Posterior vena cava (tissue), 2 donors: Measurements from ENCODE around the gene GUCY1A2. TPM values are rescaled to one million over a fixed set of nuclear protein-coding genes. Genes with fewer than 3 reads are reported as not detected.

Source experiments
- DNase-seq: peaks from one replicate; pipeline ENCODE4 v3.0.0-alpha.2; 2020; ENCODE audit warnings: low spot score
- intact Hi-C, 2 donors: fragments of 100-400 bp; cut with DNase I; formaldehyde crosslinking; loops; one replicate each; pipeline versions ENCODE4 v1.14.1 to v1.14.2; 2022 to 2023
- total RNA-seq, 2 donors: library from RNA; stranded (reverse); fragmentation: NEBNext Ultra II Directional; extraction: Animal tissue kit (Norgen Biotek cat#: 25700); gene quantifications; one replicate each; pipeline ENCODE4 v1.2.1, GENCODE V29; 2021
- donor health status: DM: yes; HTN: yes; CAD: no.
- donor health status: DM: yes; HTN: yes; CAD: no.

The GUCY1A2 gene
- total RNA-seq, 2 donors from 2014 or later: 34.1 to 63.8 TPM

DNA sequence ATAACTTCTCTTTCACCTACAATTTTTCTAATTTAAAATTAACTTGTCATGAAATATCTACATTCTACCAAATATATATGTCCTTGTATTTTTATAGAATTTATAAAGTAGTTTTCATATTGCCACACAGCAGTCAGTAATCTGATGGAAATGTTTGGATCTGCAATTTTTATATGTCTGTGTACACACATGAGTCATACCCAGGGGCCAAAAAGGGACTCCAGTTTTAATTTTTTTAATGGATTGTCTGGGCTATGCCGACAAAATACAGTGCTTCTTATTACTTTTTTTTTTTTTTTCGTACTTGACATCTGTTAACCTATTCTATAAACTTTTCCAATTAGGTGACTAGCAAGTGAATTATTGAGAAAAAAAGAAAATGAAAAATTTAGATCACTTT, 6.3 kb downstream of the GUCY1A2 start:
- DNase-seq: no peak
- intact Hi-C loops: loop anchor here (10.0 kb wide), 1 partner anchor 287 kb away; no protein-coding TSS in a partner anchor

DNA sequence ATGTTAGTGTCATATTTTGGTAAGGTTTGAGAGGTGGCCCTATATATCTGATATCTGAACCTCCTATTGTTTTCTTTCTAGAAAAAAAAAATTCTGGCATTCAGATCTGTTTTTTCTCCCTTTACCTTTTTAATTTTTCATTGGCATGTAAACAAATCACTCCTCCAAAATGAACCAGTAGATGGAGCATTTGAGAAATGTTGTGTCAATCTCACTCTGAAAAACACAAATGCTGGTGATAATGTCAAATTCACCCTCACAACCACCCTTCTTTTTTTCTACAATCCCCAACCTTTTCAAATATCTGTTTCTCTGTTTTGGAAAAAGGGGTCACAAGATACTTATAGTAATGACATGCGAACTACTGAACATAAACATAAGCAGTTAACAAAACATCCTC, 9.1 kb downstream of the GUCY1A2 start:
- intact Hi-C loops: no loop called here
- DNase-seq: no peak

DNA sequence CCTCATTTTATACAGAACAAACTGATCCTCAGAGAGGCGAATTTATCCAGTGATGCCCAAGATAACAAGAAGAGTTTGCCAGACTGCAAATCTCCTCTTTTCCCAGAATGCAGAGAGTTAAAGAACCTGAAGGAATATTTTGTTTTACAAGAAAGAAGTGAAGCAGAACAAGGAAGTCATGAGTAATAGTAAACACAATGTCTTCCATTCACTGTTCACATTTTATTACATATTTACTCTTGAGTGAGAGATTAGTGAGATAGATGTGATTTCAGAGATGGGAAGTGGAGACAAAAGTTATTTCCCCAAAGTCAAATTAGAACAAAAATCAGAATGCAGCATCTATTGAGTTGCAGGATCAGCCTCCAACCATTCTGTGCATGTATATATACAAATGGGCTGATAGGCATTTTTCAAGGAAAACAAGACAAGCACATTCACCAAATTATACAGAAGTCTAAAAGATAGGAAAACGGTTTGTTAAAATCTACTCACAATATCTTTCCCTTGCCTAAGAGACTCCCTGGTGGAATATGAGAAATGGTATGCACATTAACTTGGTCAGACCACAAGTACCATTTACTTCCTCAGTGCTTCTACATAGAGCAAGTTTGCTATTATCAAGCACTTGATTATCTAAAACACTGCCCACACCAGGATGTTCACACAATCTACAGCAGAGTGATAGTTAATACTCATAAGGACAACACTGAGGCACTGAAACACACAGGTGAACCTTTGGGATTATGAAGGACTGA, 12.0 kb downstream of the GUCY1A2 start:
- intact Hi-C loops: no loop called here
- DNase-seq: no peak

DNA sequence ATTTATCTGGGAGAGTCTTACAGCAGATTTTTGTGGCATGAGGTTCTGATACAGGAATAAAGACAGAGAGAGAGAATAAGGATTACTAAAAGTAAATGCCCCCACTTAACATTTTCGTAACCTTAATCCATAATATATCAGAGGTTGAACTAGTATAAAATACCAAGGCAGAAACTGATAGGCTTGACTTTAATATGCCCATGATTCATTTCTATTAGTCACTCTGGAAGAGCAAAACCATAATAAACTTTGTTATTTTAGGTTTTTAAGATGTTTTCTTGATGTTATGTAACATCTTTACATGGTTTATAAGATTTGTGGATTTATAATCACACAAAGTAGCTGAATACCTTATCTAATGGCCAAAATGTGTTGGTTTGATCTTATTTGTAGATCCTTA, 19.1 kb downstream of the GUCY1A2 start:
- intact Hi-C loops: no loop called here
- DNase-seq: no peak

DNA sequence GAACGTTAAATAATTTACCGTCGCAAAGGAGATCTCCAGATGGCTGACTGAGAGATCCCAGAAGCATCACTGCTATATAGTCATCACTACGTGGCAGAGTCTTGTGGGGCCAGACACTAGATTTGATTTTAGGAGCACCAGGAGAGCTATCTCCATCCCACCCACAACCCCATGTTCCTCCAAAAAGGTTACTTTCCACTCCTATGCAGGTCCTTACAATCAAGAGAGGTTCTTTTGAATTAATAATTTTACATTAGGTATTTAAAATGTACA, 19.4 kb downstream of the GUCY1A2 start:
- intact Hi-C loops: no loop called here
- DNase-seq: no peak

DNA sequence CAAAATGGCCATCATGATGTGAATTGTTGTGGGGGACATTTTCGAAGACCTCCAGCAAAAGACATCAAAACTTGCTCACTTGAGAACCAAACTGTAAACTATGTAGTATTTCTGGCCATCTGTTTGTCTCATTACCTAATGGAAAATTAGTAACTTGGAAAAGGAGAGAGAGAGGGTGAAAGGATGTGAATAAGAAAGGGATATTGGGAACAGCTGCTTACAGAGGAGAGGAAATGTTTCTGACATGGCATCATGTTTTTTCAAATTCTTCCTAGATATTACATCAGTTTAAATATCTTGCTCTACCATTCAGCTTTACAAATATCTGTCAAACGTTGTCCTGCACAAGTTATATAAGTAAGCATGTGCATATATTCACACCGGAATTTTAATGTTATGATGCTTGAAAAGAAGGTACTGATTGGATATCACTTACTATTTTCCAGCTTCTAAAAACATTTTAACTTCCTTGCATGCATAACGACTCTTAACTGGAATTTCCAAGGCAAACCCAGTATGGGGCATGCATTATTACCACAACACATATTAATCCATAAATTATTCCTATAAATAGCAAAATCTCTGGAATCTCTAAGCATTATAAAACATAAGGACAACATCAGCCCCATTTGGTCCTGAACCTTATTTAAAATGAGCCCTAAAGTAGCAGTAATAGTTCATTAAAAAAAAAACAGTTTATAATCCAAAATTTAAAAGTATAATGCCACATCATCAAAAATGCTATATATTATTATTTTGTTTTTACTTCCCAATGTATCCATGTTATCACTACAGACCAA, 20.0 kb downstream of the GUCY1A2 start:
- intact Hi-C loops: no loop called here
- DNase-seq: no peak

DNA sequence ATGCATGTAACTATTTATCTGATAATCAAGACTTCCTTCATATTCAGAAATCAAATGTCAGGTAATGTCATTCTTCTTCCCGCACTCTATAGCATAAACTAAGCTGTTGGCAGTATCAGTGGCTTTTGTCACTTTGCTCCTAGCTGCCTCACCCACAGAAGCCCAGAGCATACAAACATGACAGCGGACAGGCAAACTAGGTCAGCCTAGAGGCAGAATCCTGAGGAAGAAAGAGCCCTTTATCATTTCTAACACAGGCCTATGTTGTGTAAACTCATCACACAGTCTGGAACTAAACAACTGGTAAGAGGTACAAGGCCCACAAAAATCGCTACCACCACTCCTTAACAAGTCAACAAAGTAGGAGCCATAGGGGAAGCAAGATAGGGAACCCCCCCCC, 21.0 kb downstream of the GUCY1A2 start:
- DNase-seq: no peak
- intact Hi-C loops: no loop called here

DNA sequence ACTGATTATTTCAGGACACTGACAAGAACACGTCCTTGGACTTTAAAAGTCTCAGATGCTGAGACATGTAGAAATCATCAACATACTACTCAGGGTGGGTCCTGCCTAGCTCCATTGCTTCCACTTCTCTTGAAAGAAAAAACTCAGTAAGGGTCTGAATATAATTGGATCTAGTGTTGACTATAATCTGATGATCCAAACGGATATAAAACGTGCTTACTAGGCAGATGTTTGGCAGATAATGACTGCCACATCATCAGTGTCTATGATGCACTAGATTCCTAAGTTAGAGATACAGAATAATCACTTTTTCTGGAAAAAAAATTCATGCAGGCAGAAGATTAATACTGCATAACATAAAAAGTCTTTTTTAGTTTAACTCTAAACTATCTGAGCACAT, 21.6 kb downstream of the GUCY1A2 start:
- intact Hi-C loops: no loop called here
- DNase-seq: no peak

DNA sequence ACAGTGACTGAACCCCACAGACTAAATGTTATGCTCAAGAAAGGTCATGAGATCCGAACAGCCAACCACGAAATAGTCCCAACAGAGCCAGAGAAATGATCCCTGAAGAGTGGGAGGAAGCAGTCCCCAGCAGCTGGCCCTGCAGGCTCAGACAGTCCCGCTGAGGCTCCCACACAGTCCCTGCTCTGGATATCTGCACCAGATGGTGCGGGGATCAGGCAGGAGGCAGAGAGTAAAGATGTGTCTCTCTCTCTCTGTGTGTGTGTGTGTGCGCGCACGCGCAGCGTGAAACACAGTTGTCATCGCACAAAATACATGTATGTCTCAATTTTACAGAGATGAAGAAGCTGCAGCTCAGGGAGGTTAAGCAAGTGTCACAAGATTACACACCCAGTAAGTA, 27.9 kb downstream of the GUCY1A2 start:
- intact Hi-C loops: no loop called here
- DNase-seq: no peak

DNA sequence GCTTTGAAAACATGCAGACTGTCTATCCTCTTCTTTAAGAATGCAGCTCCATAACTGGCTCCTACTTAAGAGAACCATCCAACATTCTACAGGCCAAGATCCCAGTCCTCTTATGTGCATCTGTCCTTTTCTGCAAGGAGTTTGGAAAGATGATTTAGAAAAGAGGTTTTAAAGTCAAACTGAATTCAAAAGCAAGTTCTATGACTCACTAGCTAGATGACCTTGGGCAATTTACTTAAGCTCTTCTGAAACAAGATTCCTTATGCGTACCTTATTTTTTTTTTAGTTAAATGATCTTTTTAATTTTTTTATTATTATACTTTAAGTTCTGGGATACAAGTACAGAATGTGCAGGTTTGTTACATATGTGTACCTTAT, 29.2 kb downstream of the GUCY1A2 start:
- no peak for DNase-seq
- intact Hi-C loops: no loop called here

DNA sequence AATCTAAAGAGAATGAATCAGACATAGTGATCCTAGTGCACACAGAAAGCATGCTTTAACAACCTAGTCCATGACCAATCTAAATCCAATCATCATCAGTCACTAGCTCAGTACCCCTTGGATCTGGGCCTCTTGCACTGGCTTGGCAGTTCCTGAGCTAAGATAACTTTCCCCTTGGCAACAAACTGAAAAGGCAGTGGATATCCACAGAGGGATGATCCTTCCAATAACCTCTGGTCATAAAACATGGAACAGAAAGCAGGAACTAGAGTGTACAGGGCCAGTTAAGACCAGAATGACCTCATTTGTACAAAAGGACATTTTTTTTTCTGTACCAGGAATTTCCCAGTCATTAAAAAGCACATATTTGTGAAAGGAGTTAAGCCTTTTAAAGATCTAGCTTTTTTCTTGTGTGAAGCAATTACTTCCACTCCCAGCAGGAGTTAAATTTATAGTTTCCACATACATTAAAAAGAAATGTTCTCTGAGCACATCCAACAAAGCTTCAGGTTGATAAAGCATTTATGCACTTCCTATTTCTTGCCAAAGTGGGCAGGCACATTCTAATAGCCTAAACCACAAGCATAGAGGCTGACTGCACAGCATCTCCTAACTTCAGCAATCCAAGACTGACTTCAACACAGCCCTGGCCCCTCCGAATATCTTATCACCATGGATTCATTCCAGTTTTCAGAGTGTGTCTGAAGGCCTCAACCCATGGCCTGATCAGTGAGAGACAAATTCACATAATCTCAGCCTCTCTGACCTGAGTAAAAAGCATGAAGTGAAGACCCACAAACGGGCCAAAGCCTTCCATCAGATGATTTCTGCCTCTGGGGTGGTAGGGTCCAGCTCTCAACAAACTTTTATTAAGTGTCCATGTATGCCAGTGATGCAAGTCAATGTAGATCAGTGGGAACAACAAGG, 29.9 kb downstream of the GUCY1A2 start:
- DNase-seq: no peak
- intact Hi-C loops: no loop called here

DNA sequence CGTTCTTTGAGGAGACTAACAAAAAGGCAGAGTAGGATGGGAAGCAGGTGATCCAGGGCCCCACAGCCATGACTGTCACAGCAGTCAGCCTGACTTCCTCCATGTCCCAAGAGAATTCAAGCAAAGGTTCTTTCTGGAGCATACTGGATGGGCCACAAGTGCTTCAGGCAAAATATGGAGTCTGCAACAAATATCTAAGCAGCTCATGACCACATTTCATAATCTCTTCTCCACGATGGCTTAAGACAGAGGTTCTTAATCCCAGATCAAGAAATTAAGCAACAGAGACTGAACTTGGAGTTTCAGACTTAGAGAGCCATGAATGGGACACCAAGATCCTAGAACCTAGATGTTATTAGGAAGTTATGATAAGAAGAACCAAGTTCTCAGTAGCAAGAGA, 31.6 kb downstream of the GUCY1A2 start:
- DNase-seq: no peak
- intact Hi-C loops: no loop called here

DNA sequence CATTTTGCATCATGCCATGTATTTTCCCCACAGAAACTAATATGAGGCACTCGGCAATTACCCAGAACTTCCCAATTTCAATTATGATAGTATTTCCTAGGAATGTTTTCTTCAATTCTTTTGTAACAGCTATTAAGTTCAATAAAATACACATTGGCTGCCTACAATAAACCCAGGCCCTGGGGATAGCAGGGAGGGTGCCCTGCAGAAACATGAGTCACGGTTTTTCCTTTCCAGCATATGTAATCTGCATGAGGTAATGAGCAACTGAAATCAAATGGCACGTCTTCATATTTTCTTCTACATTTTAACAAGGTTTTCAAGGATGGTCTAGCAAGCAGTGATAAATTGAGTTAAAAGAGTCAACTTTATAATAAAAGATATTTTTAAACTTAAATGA, 32.0 kb downstream of the GUCY1A2 start:
- intact Hi-C loops: no loop called here
- no peak for DNase-seq

DNA sequence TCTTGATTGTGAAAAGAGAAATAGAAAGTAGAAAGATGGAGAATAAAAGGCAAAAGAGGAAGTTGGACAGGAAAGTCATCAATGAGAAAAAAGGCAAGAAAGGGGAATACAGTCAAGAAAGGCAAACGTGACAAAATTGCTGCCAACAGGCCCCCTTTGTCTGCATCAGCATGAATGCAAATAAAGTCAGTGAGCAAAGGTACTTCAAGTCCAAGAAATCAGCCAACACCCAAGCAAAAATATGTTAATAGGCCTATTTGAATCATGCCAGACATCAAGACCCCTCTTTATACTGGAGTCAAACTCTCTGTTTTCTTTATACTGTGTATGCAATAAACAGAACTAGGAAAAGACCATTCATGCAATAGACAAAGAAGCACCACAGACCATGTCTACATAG, 34.3 kb downstream of the GUCY1A2 start:
- no peak for DNase-seq
- intact Hi-C loops: no loop called here

DNA sequence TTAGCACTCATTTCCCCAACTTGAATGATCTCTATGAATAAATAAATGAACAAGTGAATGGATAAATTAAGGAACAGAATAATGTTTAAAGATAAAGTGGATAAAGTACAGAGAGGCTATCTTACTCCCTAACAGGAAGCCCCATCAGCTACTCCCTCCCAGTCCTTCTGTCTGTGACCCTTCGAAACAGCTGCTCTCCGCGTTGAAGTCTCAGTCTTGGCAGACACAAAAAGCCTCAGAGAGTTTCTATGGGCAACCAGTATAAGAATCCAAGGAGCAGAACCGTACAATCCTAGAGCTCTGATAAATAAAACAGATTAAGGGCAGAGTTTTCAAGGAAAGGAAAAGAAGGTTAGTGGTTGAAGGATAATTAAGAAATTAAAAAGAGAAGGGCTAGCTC, 35.0 kb downstream of the GUCY1A2 start:
- intact Hi-C loops: no loop called here
- no peak for DNase-seq

DNA sequence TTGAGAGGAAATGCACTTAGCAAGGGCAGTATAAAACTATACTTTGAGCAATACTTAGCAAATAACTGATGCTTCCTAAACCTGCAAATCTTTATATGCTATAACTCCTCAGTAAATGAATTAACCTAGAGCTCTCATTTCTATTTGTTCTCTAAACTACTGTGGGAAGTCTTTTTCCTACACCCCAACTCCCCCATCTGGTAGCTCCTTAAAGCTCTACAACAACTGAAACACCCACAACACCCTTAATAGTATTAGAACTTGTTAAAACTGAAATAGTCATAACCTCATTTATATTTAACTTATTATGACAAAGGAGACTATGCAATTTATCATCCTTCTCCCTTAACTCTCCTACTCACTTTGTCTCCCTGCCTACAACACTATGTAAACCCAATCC, 43.4 kb downstream of the GUCY1A2 start:
- DNase-seq: no peak
- intact Hi-C loops: no loop called here

DNA sequence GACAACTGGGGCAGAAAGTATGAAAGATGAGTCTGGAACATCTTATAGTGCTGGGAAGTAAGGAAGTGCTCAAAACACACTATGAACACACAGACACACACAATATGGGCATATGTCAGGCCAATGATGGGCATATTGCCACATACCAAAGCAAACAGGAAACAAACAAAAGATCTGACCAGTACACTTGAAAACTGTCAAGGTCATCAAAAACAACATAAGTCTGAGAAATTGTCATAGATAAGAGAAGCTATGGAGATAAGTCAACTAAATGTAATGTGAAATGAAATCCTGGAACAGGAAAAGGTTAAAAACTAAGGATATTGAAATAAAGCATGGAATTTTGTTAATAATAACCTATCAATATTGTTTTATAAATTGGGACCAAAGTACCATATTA, 46.4 kb downstream of the GUCY1A2 start:
- DNase-seq: no peak
- intact Hi-C loops: no loop called here

DNA sequence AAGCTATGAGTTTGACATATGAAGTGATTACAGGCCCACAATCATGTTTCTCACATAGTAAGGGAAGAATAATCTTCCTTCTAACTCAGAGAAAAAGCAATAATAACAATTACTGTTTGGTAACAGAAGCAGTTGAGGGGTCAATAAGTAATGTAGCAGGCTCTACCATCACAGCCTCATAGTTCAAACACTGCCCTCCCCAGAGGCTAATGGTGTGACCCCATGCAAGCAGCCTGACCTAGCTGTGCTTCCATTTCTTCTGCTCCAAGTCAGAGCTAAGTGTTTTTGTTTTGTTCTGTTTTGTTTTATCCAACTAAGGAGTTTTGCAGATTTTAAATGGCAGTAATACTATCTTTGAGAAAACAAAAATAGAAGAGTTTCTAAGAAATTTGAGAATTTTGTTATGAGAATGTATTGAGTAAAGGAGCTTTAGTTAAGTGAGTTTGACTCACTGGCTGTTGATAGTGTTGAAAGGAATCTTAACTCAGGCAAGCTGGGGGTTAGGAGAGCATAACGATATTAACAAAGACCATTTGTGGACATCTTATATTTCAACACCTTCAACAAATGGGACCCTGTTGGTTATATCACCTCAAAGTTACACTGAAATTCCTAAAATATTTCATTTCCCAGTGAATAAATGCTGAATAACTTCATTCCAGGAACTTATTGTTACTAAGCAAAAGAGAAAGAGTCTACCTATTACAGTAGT, 48.5 kb downstream of the GUCY1A2 start:
- no peak for DNase-seq
- intact Hi-C loops: no loop called here

DNA sequence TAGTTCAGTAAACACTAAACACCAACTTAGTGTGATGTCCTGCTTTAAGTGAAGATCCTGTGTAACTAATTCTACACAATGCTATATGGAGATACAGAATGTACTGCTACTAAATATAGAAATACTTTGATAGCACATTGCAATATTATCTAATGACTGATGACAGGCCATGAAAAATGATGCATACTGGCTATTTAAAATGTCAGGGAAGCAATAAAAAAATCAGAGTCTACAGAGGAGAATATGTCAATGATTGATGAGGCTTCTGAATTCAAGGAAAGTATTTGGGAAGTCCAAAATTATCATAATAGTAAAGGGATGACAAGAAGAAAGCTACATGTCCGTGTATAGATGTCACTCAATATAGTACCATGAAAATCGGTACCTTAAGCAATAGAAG, 55.3 kb downstream of the GUCY1A2 start:
- intact Hi-C loops: loop anchor here in 1 of 2 donors (5.0 kb wide), 1 partner anchor 889 kb away; no protein-coding TSS in a partner anchor
- DNase-seq: no peak
